Fibroblast of lung (primary cell): ENCODE data around the gene MDFIC2. TPM values are rescaled to one million over a fixed set of nuclear protein-coding genes. Genes with fewer than 3 reads are reported as not detected.

Experiments used
- DNase-seq, 2 donors: peaks; one replicate each; pipeline versions ENCODE4 v3.0.0 to v3.0.0-alpha.2; 2010; ENCODE audit warnings: low read depth in 2 of 2
- H2AFZ ChIP-seq: 2 replicates; pipeline ENCODE4 v1.5.1; 2012; ENCODE audit warnings: low read length, control low read depth, inconsistent platforms
- H3K27ac ChIP-seq: 2 replicates; pipeline ENCODE4 v1.5.1; 2011; ENCODE audit warnings: low read length, control low read depth; ENCODE audit not compliant: insufficient read depth
- H3K27me3 ChIP-seq: 2 replicates; pipeline ENCODE4 v1.5.1; 2011; ENCODE audit warnings: mild to moderate bottlenecking, low read length; ENCODE audit not compliant: control insufficient read depth, insufficient read depth
- H3K36me3 ChIP-seq: 2 replicates; pipeline ENCODE4 v1.5.1; 2011; ENCODE audit warnings: low read length; ENCODE audit not compliant: control insufficient read depth, insufficient read depth
- H3K4me1 ChIP-seq: 2 replicates; pipeline ENCODE4 v1.5.1; 2011; ENCODE audit warnings: low read length; ENCODE audit not compliant: control insufficient read depth, insufficient read depth; ENCODE audit errors: extremely low read depth
- H3K4me2 ChIP-seq: 2 replicates; pipeline ENCODE4 v1.5.1; 2011; ENCODE audit warnings: low read length, control low read depth; ENCODE audit not compliant: insufficient read depth; ENCODE audit errors: extremely low read depth
- H3K4me3 ChIP-seq, 4 experiments: fragments of 200-600 bp in 1 of 4; sonication (generic) in 1 of 4; replicated peaks in 1 of 4; 2 replicates each; pipeline ENCODE4 v1.5.1; 2011 to 2016; ENCODE audit warnings: low read length in 4 of 4, low read depth in 3 of 4, mild to moderate bottlenecking in 3 of 4, control low read depth in 2 of 4, inconsistent platforms in 1 of 4, mixed read lengths in 1 of 4; ENCODE audit not compliant: insufficient read depth in 1 of 4; ENCODE audit errors: control extremely low read depth in 1 of 4
- H3K79me2 ChIP-seq: 2 replicates; pipeline ENCODE4 v1.5.1; 2012; ENCODE audit warnings: mild to moderate bottlenecking, low read length, inconsistent platforms; ENCODE audit not compliant: control insufficient read depth, insufficient read depth
- H3K9ac ChIP-seq: 2 replicates; pipeline ENCODE4 v1.5.1; 2011; ENCODE audit warnings: mild to moderate bottlenecking, low read length, control low read depth; ENCODE audit not compliant: insufficient read depth
- H3K9me3 ChIP-seq: 2 replicates; pipeline ENCODE4 v1.5.1; 2012; ENCODE audit warnings: low read depth, low read length; ENCODE audit not compliant: control insufficient read depth, insufficient read depth
- H4K20me1 ChIP-seq: 2 replicates; pipeline ENCODE4 v1.5.1; 2011; ENCODE audit warnings: low read length; ENCODE audit not compliant: control insufficient read depth, insufficient read depth; ENCODE audit errors: extremely low read depth
- CTCF ChIP-seq, 2 donors: IDR thresholded peaks in 1 of 2; conservative IDR thresholded peaks in 1 of 2; 1 replicate in 1 of 2; 2 replicates in 1 of 2; pipeline ENCODE4 v1.5.1; 2011 to 2012; ENCODE audit warnings: low read length in 2 of 2, control low read depth in 1 of 2, inconsistent platforms in 1 of 2, low read depth in 1 of 2, mild to moderate bottlenecking in 1 of 2
- EZH2 ChIP-seq: IDR thresholded peaks from 2 replicates; pipeline ENCODE4 v1.5.1; 2012; ENCODE audit warnings: low read length, control low read depth, mild to moderate bottlenecking; ENCODE audit errors: missing control alignments
- polyA plus RNA-seq, 2 donors: library from polyadenylated mRNA; depleted of rRNA in 1 of 2; stranded (reverse) in 1 of 2; unstranded in 1 of 2; fragments of >200 nt; gene quantifications; 2 replicates each; pipeline ENCODE4 v1.2.1, GENCODE V29; 2011 to 2012; ENCODE audit warnings: missing spikeins in 1 of 2
- total RNA-seq: library from RNA; depleted of rRNA; stranded (reverse); fragments of >200 nt; gene quantifications from 2 replicates; pipeline ENCODE4 v1.2.1, GENCODE V29; 2014

MDFIC2 gene
- total and polyA plus RNA-seq, 2 donors (not counting 1 experiment from before 2014, with no cell fraction given), result not detected

DNA sequence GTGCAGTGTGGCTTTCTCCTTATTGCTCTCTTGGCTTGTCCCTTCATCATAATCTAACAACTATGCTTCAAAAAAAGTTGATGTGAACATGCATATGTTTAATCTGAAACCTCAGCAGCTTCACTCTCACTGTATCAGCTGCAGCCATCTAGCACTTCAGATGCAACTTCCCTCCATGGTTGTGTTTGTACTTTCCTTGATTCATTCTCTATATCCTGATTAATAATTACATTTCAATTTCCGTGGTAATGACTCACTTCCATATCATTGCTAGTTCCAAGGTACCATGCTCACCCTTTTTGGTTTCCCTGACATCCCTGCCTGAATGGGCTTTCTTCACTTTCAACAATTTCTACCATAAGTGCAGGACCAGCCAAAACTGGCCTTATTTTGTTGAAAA, 51.2 kb downstream of the MDFIC2 start:
- no peaks in the 10 kb centered on the region for H3K79me2 ChIP-seq
- no peak overlapping the region for H3K9ac ChIP-seq
- TF ChIP-seq EZH2 (no peak), CTCF (conservative IDR thresholded peaks at IDR 0.05 in 1 of 2, IDR thresholded peaks at IDR 0.05 in 1 of 2; ENCODE audit: low read depth in 1 of 2, low read length in 2 of 2) (no peak)
- no peak overlapping the region for H3K27ac ChIP-seq
- no peak overlapping the region for H3K4me3 ChIP-seq
- no peak overlapping the region for H2AFZ ChIP-seq
- H3K4me1 ChIP-seq, result no peaks in the 10 kb centered on the region
- no peak for DNase-seq
- no peak overlapping the region for H3K4me2 ChIP-seq
- no peaks in the 10 kb centered on the region for H3K36me3 ChIP-seq
- no peaks in the 10 kb centered on the region for H3K27me3 ChIP-seq
- H4K20me1 ChIP-seq, result no peaks in the 10 kb centered on the region
- H3K9me3 ChIP-seq, result no peaks in the 10 kb centered on the region

DNA sequence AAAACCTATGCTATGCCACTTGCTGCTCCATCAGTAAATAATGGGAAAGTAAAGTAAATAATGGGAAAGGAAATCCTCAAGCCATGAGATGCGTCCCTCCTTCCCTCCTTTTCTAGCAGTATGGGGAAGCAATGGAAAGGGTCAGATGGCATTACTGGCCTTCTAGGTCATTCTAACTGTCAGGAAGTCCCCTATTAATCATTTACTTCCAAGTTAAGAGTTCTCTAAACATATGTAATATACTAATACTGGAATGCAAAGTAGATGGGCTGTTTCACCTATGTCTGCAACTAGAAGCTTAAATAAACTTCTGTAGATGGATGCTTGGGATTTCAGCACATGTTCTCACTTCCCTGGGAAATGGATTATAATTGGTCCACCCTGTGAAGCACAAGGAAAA, 55.9 kb downstream of the MDFIC2 start:
- Histone ChIP-seq H3K27me3 (no peaks in the 10 kb centered on the region), H3K36me3 (no peaks in the 10 kb centered on the region), H3K4me2 (no peak overlapping the region), H2AFZ (no peak overlapping the region), H3K27ac (no peak overlapping the region), H3K9ac (no peak overlapping the region), H3K4me3 (no peak overlapping the region), H3K79me2 (no peaks in the 10 kb centered on the region), H3K9me3 (no peaks in the 10 kb centered on the region), H3K4me1 (no peaks in the 10 kb centered on the region), H4K20me1 (no peaks in the 10 kb centered on the region)
- no peak for TF ChIP-seq CTCF (conservative IDR thresholded peaks at IDR 0.05 in 1 of 2, IDR thresholded peaks at IDR 0.05 in 1 of 2; ENCODE audit: low read depth in 1 of 2, low read length in 2 of 2)
- TF ChIP-seq EZH2, result no peak
- no peak for DNase-seq

DNA sequence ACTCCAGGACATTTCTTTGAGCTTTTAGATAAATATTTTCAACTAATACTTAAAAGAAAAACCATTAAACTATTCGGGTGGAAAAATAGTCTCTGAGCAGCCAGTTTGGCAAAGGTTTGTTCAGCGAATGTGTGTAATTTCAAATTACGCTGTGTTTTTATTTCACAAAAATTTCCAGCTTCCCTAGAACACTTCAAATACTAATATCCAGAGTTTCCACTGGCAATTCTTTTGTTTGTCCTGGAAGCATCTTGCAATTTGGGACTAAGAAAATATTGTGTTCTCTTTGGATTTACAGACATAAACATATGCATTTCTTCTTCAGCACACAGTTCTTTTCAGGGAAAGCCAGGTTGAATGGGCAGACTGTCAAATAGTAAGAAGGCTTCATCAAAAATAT, 61.9 kb downstream of the MDFIC2 start:
- H3K4me2 ChIP-seq, result no peak overlapping the region

More for the DNA sequence above, 61.9 kb downstream of the MDFIC2 start:
- Histone ChIP-seq H3K27me3 (no peaks in the 10 kb centered on the region), H3K36me3 (no peaks in the 10 kb centered on the region), H3K9ac (no peak overlapping the region), H4K20me1 (no peaks in the 10 kb centered on the region), H3K4me3 (no peak overlapping the region), H2AFZ (no peak overlapping the region), H3K27ac (no peak overlapping the region), H3K4me1 (no peaks in the 10 kb centered on the region), H3K9me3 (no peaks in the 10 kb centered on the region), H3K79me2 (no peaks in the 10 kb centered on the region)
- no peak for DNase-seq
- TF ChIP-seq EZH2 (no peak), CTCF (conservative IDR thresholded peaks at IDR 0.05 in 1 of 2, IDR thresholded peaks at IDR 0.05 in 1 of 2; ENCODE audit: low read depth in 1 of 2, low read length in 2 of 2) (no peak)
